ENCODE measurements around the gene PROCA1. TPM values are rescaled to one million over a fixed set of nuclear protein-coding genes. Genes with fewer than 3 reads are reported as not detected.

The PROCA1 gene
- total and polyA plus RNA-seq, 7 donors: 0.54 to 2.3 (median 1.1) TPM; not detected in 1

- H3K27me3 ChIP-seq: no peaks in the 10 kb centered on the region
- 86 to 88% methylated on average over 5 of the region's 5 CpGs for WGBS, 2 donors
- no peak overlapping the region for H3K27ac ChIP-seq
- H3K36me3 ChIP-seq: peaks cover 17 to 39% (median 26%) of the 10 kb centered on the region in 4 donors
- DNase-seq: no peak
- no peak overlapping the region for H3K4me3 ChIP-seq
- intact Hi-C loops (cut with DNase I): no loop called here
- TF ChIP-seq POLR2A (IDR thresholded peaks at IDR 0.05): no peak
- no peak for TF ChIP-seq CTCF (IDR thresholded peaks at IDR 0.05)
- no peak for TF ChIP-seq EP300 (IDR thresholded peaks at IDR 0.05)
- TF ChIP-seq POLR2AphosphoS5 (IDR thresholded peaks at IDR 0.05): no peak
- no peaks in the 10 kb centered on the region for H3K9me3 ChIP-seq
- peaks cover 0 to 4% (median 2%) of the 10 kb centered on the region in 4 donors for H3K4me1 ChIP-seq
Measured at GRCh38 chr17:28705074-28705659, 6.5 kb downstream of the PROCA1 start.

- Histone ChIP-seq H3K27ac (no peak overlapping the region), H3K4me1 (no peaks in the 10 kb centered on the region), H3K36me3 (peaks cover 25 to 47% (median 34%) of the 10 kb centered on the region in 4 donors), H3K27me3 (no peaks in the 10 kb centered on the region), H3K4me3 (no peak overlapping the region), H3K9me3 (no peaks in the 10 kb centered on the region)
- DNase-seq: no peak
- WGBS, 2 donors: 91 to 93% methylated on average over 14 of the region's 14 CpGs
- TF ChIP-seq CTCF (IDR thresholded peaks at IDR 0.05): no peak
- TF ChIP-seq EP300 (IDR thresholded peaks at IDR 0.05): no peak
- no peak for TF ChIP-seq POLR2AphosphoS5 (IDR thresholded peaks at IDR 0.05)
- TF ChIP-seq POLR2A (IDR thresholded peaks at IDR 0.05): no peak
- intact Hi-C loops (cut with DNase I): no loop called here
Measured at GRCh38 chr17:28704219-28704858, 7.3 kb downstream of the PROCA1 start.

GRCh38 chr17:28703552-28704218 is 8.0 kb downstream of the PROCA1 start:
- no peak overlapping the region for H3K27ac ChIP-seq
- no peak overlapping the region for H3K4me3 ChIP-seq
- no peaks in the 10 kb centered on the region for H3K4me1 ChIP-seq
- 86 to 90% methylated on average over 16 of the region's 16 CpGs for WGBS, 2 donors
- peaks cover 32 to 54% (median 41%) of the 10 kb centered on the region in 4 donors for H3K36me3 ChIP-seq
- intact Hi-C loops (cut with DNase I): no loop called here
- TF ChIP-seq EP300 (IDR thresholded peaks at IDR 0.05): no peak
- TF ChIP-seq POLR2A (IDR thresholded peaks at IDR 0.05): no peak
- TF ChIP-seq POLR2AphosphoS5 (IDR thresholded peaks at IDR 0.05): no peak
- TF ChIP-seq CTCF (IDR thresholded peaks at IDR 0.05): no peak
- no peaks in the 10 kb centered on the region for H3K9me3 ChIP-seq
- H3K27me3 ChIP-seq: no peaks in the 10 kb centered on the region
- DNase-seq: no peak

GRCh38 chr17:28702752-28703150 is 8.9 kb downstream of the PROCA1 start:
- Histone ChIP-seq H3K9me3 (no peaks in the 10 kb centered on the region), H3K36me3 (peaks cover 41 to 63% (median 50%) of the 10 kb centered on the region in 4 donors), H3K4me3 (no peak overlapping the region), H3K27me3 (no peaks in the 10 kb centered on the region), H3K4me1 (no peaks in the 10 kb centered on the region), H3K27ac (no peak overlapping the region)
- WGBS, 2 donors: 75 to 86% methylated on average over 3 of the region's 3 CpGs
- no peak for DNase-seq
- no peak for TF ChIP-seq POLR2AphosphoS5 (IDR thresholded peaks at IDR 0.05)
- no peak for TF ChIP-seq CTCF (IDR thresholded peaks at IDR 0.05)
- no peak for TF ChIP-seq POLR2A (IDR thresholded peaks at IDR 0.05)
- TF ChIP-seq EP300 (IDR thresholded peaks at IDR 0.05): no peak
- intact Hi-C loops (cut with DNase I): no loop called here
